Activated effector memory CD4-positive, alpha-beta T cell treated with Interleukin-2 at 50 U/mL for 16 hours (primary cell): Measurements from ENCODE around the gene SLC38A4.

Source experiments
- DNase-seq: peaks from one replicate; pipeline ENCODE4 v3.0.0-alpha.2; 2020

Gene SLC38A4

DNA sequence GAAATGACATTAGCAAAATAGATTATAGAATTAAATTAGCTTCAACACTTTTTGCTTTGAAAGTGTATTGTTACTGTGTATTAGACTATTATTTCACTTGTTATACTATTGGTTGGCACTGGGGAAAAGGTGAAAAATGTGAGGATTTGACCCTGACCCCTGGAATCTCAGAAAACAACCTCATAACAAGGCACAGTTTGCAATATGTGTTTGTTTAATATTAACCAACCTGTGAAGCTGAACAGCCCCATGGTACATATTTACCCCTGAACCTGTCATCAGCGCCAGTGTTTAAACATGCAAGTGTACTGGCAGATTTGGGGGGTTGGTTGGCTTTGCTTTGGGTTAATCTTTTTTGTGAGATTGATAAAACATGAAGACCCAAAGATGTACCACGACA lies 11.7 kb downstream of the SLC38A4 start:
- DNase-seq = no peak

DNA sequence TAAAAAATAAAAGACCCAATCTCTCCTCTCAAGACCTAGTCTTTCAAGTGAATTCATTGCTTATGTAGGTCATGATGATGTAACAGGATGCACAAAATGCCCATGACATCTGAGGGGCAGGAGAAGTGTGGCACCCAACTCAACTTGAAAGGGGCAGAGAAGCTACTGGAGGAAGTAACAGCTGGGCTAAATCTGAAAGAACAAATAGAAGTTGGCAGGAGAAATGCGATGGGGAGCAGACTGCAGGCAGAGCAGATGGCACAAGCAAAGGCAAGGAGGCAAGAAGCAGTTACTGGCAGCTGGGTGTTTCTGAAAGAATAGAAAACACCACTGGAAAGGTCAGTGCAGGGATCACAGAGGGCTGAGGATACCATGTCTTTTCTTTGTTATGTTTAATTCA lies 14.6 kb downstream of the SLC38A4 start:
- no peak for DNase-seq

DNA sequence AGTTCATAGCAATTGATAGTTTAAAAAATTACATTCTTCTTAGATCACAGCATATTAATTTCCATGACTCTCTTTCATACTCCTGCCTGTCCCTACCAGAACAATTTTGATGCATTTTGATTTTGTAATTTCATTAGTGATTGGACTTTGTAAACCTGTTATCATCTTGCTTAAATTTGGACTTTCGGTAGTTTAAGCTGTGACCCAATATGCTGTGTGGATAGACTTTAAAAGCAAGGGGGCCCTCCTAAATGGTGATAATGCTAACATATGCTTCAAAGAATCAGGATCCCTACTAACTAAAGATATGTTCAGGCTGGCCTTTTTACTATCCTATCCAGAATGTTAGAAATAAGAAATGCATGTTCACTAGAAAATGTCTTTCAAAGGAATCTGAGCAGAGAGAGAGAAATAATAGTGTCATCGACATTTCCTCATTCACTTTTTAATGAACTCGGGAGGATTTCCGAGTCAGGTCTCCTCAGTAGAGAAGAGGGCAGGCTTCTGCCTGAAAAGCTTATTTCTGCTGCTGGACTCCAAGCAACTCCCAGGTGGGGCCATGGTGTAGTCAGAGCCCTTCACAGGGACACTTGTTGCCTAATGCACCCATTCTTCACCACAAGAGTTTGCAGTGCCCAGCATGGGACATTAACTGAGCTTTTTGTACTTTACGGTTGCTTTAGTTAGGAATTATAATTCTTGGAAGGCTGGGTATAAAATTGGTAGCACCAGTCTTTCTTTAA lies 16.7 kb downstream of the SLC38A4 start:
- DNase-seq = no peak

DNA sequence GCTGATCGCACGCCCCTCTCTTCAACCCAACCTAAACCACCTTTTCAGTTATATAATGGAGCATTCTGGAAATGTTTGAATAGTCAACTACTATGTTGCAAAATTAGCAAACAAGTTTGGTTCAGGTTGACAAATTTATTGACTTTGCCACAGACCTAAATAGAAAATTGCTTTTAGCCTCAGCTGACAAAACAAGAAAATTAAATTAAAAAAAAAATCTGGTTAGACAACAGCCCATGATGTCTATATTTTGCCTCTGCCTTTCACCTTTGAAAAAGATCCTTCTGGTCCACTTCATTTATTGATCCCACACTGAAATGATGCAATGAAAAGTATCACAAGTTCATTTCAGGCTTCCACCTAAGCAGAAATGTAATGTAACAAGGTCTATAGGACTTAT lies 17.5 kb downstream of the SLC38A4 start:
- DNase-seq = no peak

DNA sequence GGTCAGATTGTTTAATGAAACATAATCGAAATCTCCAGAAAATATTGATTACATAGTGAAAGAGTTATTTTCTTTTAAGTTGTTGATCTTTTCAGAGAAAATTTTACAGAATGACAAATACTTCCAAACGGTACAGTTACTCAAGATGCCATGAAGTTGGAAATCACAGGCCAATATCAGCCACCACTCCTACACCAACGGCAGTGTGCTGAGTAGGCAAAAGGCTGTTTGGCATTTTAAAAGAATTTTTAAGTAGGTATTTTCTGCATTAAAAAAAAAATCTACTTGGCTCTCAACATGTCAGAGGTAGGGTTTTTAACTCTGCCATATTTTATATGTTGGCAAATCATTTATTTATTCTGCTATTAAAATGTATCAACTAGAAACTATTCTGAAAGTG lies 21.7 kb downstream of the SLC38A4 start:
- no peak for DNase-seq

DNA sequence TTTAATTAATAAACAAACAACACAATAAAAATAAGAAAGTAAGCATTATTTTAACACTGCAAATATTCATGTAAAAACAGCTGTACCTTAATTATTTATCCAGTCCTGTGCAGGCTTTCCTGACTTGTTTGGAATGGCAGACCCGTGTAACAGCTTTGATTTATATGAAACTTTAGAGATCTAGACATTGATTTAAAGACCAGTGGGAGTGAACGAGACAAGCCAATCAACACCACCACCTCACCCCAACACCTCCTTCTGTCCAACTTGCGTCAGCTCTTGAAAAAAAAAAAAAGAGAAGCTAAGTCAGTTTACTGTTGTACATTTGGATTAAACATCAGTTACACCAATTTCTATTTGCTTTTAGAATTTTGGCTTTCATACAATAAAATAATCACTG lies 22.3 kb downstream of the SLC38A4 start:
- DNase-seq = no peak

DNA sequence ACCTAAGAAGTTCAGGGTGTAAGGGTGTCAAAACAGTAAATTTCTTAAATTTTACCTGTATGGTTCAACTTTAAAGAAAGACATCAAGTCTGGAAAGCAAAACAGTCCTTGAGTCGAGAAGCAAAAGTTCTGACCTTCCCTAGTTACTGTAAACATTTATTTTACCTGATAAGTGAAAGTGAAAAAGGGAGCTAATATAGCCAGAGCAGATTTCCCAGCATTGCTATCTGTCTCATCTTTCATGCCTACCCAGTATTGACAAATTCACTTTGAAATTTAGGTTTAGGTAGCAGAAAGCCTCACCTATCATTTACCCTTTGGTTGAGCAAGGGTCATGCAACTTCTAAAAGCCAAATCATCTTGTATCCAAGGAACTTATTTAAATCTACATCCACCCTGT lies 24.5 kb downstream of the SLC38A4 start:
- DNase-seq = no peak

DNA sequence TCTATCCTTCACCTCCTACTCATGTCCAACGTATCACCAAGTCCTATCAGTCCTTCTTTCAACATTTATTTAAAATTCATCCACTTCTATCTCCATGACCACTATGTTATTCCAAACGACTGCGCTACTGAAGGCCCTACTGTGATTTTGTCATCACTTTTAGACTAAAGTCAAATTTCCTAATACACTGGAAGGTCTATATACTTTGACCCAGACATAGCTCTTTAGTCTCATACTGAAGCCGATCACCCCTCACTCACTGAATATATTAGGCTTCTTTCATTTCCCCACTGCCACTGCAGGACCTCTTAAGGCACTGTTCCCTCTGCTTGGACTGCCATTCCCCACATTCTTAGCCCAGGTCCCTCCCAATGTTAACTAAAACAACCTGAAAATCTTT lies 25.6 kb downstream of the SLC38A4 start:
- DNase-seq = no peak

DNA sequence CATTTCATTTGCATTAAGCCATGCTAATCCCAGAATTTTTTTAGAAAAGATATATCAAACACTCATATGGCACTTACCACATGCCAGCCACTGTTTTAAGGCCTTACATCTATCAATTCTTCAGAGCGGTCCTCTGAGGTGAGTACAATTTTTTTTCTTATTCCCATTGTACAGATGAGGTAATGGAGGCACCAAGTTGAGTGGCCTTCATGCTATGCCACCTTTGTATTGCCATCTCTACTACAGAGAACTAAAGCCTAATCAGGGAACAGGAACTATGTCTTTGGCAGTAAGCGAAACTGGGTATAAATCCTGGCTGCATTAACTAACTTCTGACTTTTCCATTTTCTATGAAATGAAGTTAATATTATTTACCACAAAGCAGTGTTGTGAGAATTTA lies 27.1 kb downstream of the SLC38A4 start:
- no peak for DNase-seq

DNA sequence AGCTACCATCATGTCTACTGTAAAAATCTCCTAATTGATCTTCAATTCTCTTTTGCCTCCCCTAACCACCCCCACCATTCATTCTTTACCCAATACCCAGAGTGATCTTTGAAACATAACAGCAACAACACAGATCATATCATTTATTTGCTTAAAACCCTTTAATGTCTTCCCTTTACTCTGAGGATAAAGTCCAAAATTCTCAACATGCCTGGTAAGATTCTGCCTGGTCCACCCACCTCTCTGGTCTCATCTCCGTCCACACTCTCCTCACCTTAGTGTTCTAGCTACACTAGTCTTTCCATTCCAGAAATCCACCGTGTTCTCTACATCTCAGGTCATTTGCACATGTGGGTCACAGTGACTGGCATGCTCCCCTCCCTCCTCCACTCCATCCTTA lies 27.7 kb downstream of the SLC38A4 start:
- DNase-seq = no peak

DNA sequence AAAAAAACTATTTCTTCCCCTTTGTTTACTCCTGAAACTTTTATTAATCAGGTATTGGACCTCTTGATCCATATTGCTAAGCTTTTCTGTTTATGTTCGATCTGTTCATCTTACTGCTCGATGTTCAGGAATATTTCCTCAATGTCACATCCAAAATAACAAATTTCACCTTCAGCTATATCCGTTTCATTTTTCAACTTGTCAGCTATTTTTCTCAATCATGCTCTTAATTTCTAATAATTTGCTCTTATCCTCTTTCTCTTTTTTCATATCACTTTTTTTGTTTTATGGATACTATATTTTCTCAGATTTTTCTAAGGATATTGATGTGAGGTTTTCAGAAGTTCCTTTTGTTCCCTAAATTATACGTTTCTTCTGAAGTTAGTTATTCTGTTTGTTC lies 29.8 kb downstream of the SLC38A4 start:
- no peak for DNase-seq

DNA sequence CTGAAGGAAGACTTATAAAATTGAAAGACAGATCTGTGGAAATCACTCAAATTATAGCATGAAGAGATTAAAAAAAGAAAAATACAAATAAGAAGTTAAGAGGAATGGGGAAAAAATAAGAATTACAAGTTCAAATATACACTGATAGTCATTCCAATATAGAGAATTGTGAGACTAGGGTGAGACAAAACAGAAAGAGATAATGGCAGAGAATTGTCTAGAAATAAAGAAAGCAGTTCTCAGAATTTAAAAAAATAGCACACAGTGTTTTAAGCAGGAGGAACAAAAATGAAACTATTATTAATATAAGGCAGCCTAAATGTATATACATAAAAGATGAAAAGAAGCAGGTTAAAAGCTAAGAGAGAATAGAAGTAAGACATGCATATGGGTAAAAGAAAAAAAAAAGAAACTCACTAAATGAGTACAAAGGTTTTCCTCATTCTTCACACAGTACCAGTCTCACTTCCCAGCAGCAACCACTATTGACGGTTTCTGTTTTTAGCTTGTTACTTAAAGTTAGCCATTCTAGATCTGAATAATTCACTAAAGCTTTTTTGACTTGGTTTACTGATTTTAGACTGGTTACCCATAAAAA lies 31.1 kb downstream of the SLC38A4 start:
- DNase-seq = no peak

DNA sequence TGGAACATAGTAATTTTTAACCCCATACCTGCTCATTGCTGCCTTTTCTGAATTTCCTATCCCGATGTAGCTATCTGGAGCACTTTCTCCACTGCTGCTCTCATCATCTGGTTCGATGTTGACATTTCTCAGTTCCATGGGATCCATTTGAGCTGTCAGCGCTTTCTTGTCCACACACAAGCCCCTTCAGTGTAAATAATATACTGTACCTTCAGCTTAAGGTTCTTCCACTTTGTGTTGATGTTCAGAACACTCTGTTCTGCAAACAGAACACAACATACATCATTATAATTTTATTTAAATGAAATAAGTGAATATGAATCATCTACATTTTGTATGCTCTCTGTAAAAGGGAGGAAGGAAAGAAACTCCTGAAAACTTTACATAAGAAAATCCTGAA lies 32.9 kb downstream of the SLC38A4 start:
- no peak for DNase-seq

DNA sequence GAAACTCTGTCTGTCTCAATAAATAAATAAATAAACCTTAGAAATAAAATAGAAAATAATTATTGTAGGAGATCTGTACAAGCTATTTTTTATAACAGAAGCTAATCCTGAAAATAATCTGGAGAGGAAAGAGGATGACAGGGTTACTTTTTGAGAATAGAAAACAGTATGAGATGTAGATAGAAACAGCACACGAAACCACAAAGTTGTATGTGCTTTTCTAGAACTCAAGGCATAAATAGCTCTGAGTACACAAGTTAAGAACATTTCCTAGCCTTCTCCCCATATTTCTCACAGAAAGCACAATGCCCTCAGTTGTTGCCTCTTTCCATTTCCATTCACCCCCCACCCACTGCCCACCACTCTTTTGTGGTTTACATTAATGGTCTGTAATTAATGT lies 35.7 kb downstream of the SLC38A4 start:
- DNase-seq = no peak

DNA sequence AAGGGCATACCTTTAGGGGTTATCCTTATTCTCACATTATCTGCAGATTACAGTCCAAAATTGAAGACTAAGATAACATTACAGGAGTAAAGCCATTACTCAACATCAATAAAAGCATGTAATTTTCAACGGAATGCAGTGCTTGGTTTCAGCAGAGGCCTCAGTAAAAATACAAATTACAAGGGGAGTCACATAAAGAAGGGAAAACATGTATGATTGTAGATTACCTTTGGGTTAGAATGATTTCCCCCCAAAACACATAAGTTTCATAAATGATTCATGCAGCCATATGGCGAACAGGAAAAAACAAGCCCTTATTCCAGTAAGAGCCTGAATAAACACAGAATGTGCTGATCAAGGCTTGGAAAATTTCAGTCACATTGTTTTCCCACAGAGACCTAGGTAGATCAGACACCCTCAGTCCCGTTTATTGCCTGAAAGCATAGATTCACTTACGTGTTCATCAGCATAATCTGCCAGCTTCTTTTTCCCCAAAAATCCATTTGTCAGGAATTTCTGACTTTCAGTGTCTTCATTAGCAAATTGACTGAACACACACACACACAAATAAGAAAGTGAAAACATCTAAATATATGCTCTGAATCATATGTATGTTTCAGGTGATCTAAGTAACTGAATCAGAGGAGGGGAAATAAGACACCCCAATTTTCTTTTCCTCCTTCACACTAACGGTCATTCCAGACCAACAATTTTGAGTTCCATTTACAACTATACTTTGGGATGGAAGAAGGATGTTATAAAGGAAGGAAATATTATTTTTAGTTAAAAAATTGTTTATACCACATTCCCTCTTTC lies 37.5 kb downstream of the SLC38A4 start:
- DNase-seq = no peak

DNA sequence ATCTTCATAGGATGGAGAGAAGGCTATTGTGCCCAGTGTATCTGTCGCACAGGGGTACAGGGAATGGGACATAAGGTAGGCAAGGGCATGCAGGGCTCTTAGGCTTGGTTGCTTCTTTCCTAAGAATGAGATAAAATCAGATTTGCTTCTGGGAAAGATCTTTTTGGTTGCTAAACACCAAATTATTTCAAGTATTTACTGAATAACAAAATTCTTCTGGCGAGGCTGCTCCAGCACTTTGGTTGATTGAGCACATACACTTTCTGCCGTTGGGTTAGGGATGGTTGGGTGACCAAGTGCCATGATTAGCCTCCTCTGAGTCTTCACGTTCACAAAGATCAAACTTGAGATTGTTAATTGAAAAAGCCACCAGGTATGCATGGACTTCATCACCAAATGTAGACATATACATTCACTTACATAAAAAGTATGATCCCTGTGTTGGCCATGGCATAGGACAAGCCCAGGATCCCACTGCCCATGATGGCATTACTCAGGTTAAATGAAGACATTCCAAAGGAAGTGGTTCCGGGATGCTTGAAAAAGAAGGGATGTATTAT lies 38.2 kb downstream of the SLC38A4 start:
- no peak for DNase-seq

DNA sequence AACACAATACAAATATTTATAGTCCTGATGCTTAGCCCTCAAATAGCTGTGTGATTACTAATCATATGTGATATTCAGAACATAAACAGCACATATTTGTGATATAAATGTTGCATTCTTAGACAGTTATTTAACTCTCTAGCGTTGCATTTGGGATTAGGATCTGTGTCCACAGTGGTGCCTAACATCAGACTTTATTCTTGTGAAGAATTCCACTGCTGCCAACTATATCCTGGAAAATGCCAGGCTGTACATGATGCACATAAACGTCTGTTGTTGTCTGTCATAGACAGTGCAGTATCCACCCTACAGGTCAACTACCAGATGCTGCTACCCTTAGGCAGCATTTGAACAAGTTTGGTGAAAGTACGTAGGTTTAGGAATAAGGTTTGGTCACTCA lies 39.0 kb downstream of the SLC38A4 start:
- no peak for DNase-seq

DNA sequence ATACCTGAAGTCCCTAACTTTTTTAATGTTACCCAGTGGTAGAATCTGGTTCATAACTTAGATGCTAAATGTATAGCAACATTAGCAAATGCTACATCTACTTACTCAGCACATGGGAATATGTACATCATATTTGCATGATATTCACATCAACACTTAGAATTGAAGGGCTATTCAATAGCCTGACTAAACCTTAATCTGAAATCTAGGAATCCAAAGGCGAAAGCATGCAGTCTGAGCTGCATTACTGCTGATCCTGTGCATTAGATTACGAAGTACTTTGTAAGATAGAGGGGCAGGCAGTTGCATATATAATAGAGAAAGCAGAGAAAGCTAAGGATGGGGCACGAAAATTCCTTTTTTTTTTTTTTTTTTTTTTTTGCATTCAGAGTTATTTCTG lies 40.4 kb downstream of the SLC38A4 start:
- no peak for DNase-seq

DNA sequence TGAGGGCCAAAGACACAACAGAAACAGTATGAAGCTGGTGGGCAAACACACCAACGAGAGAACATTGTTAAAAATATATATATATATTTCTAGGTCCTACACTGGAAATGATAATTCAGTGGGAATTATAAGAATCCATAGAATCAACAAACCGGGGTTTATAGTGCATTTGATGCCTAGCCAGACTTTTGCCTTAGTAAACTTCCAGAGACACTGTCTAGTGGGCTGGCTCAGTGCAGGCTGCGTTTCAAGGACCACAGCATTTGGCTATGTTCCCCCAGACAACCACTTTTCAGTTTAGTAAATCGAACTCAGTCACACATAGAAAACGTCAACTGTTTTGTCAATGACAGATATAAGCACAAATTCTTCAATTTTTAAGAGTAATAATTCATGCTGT lies 41.9 kb downstream of the SLC38A4 start:
- no peak for DNase-seq

DNA sequence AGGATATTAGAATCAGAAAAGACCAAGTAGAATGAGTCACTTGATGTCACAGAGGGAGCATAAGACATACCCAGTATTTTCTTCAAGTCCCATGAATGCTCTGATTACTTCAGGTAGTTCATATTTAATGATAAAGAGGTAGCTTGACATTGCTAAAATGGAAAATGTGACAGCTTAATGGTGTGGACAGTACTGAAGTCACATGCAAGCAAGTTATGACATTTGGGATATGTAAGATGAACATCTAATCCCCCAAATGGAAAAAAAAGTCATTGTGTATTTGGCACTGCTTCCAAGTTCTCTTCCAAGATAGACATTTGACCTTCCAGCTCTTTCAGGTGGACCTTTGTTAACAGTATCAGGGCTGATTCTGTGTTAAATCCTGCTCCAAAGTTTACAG lies 45.9 kb downstream of the SLC38A4 start:
- no peak for DNase-seq

DNA sequence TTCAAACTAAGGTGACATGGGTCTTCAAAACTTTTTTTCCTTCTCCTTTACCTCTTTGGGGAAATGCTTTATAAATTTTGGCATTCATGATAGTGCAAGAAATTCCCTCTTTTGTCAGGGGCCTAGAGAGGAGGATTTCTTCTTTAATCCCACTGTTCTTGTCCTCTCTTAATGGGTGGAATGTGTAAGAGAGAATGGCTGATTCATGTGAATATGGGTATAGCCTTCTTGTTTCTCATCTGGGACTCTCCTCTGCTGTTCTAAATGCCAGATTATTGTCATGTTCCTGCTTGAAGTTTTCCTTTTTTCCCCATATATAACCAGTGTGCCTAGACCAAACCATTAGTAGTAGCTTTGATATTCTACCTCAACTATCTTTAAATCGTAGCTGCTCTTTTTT lies 46.7 kb downstream of the SLC38A4 start:
- no peak for DNase-seq

DNA sequence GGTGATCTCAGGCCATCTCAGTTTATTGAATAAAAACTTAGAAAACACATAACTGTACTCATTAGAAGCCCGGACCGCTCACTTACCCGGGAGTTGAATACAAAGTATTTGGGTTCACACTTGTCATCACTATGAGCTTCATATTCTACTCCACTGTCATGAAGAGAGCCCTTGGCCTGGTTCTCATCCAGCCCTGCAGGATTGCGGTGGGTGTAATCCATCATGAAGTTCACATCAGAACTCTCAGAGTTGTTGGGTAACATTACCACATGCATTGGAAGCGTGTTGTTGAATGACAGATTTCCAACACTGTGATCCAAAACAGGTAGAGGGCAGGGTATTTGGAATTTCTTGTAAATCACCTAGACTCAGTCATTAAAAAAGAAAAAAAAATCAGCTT lies 47.4 kb downstream of the SLC38A4 start:
- DNase-seq = no peak

DNA sequence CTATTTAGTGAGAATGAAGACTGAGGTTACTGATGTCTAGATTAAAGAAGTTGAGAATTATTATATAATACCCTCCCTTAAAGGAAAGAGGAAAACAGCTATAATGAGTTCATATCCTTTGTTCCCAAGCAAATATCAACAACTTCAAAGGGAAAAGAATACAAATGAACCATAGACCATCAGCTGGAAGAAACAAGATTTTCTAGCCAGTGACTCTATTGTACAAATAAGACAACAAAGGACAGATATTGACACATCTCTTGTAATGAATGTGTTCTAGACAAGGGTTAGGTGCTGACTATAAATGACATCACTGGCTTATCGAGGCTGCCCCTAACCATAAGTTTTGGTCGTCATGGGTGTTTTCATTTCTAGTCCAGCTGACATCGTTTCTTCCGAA lies 48.2 kb downstream of the SLC38A4 start:
- DNase-seq = no peak

DNA sequence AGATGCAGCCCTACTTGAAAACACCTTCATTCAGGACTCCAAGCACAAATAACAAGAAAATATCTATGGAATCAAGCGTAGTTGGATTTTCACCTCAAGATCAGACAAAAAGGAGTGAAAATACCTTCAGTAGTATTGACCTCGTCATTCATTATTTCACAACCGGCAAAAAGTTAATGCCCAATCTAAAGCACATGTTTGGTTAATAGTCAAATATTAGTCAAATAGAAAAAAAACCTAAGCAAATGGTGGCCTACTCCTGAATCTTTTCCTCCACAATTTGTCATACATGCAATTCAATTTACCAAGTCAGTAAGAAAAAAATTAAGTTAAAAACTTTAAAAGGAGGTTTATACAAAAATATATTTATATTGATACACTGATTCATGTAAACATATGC lies 50.0 kb downstream of the SLC38A4 start:
- DNase-seq = no peak
